GM19193 (cell line): ENCODE results near the gene MYOG.

Experiments used
- POLR2A ChIP-seq: IDR thresholded peaks from 4 replicates; pipeline ENCODE4 v1.6.1; 2011; ENCODE audit not compliant: insufficient read depth, insufficient read length; ENCODE audit errors: extremely low read depth

Gene MYOG

DNA sequence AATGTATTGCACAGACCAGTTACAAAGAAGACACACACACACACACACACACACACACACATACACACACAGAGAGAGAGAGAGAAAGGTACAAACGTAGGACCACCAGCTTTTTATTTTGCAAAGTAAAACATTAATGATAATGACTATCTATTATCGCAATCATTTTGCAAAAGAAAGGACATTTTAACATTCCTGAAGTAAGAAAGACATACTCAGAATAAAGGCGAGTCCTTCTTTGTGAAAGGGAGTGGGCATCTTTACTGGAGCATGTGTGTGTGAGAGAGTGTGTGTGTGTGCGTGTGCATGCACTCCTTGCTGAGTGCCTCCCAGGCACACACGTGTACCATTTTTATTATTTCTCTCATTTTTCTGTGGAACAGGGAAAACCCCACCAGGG, 31.2 kb downstream of the MYOG start:
- no peak for TF ChIP-seq POLR2A

DNA sequence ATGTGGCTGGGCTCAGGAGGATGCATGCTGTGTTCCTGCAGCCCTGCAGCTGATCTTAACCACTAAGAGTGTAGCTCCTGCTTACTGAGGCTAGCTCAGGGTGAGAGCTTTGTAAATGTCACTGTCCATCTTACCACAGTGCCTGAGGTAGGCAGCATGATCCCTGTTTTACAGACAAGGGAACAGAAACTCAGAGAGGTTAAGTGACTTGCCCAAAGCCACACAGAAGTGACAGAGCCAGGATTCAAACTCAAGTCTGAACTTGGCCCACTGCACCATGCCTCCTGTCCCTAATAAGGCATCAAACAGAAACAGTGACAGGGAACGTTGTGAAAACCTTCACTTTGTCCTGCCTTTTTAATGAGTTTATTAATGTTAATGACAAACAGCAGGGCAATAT, 31.6 kb downstream of the MYOG start:
- no peak for TF ChIP-seq POLR2A

DNA sequence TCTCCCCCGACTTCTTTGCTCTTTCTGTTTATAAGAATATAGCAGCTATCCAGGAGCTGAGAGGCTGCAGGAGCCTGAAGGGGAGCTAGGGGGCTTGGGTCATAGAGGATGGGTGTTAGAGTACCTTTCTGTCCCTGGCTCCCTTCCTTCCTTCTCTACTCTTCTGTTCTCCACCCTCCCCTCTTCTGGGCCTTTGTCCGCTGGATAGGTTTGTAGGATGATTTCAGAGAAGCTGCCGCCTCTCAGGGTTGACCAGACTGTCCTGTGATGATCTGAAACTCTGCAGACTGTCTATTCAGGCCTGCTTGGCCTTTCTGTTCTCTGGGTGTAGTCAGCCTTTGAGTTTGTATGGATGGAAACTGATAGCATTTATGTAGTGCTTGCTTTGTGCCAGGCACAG, 33.2 kb downstream of the MYOG start:
- TF ChIP-seq POLR2A = no peak

DNA sequence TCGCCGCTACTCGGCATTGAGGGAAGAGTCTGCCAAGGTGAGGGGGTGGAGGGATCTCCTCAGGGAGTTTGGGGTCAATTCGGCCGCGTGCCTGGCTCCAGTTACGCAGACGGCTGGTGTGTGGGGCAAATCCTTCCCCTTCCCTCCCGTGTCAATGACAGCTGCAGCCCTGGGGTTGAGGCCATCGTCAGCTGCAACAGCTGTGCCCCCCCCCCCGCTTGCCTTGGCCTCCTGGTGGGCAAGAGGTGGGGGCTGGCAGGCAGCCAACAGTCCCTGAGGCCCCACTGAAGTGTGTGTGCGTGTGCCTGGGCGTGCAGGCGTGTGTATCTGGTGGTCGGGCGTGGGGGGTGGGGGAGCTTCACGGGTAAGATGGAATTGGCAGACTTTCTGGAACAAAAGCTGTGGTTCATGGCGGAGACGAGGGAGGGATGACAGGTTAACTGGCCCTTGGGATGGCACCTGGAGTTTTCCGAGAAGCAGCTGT, 33.9 kb downstream of the MYOG start:
- no peak for TF ChIP-seq POLR2A

GRCh38 chr1:203050826-203051225, 35.0 kb downstream of the MYOG start:
- no peak for TF ChIP-seq POLR2A

GRCh38 chr1:203049576-203050180, 36.1 kb downstream of the MYOG start:
- TF ChIP-seq POLR2A = no peak

DNA sequence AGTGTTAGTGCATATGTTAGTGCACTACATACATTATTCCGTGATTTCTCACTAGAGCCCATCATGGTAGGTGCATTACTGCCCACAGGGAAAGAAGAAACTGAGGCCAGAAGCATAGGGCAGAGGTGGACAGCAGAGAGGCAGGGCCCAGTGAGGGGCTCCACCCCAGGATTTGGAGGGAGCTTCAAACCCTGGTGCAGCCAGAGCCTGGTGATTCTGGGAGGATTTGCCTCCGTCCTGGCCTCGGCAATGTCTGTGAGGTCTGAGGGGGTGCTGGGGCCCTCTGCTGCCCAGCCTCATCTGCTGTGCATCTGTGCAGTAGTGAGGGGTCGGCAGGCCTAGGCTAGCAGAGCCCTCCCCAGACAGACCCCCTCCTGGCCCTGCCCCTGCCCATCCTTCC, 36.7 kb downstream of the MYOG start:
- no peak for TF ChIP-seq POLR2A

DNA sequence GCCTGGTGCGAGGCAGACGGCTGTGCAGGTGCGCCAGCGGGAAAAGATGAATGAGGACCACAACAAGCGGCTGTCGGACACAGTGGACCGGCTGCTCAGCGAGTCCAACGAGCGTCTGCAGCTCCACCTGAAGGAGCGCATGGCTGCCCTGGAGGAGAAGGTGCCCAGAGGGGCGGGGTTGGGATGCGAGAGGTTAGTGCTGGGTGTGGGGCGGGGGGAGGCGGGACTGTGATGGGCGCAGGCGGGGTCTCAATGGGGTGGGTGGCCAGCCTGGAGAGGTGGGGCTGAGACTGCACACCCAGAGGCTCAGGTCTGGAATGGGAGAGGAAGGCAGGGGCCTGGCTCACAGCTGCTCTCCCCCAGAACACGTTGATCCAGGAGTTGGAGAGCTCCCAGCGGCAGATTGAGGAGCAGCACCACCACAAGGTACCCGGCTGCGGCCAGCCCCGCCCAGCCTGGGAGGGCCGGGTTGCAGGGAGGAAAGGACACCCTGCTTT, 37.2 kb downstream of the MYOG start:
- no peak for TF ChIP-seq POLR2A

DNA sequence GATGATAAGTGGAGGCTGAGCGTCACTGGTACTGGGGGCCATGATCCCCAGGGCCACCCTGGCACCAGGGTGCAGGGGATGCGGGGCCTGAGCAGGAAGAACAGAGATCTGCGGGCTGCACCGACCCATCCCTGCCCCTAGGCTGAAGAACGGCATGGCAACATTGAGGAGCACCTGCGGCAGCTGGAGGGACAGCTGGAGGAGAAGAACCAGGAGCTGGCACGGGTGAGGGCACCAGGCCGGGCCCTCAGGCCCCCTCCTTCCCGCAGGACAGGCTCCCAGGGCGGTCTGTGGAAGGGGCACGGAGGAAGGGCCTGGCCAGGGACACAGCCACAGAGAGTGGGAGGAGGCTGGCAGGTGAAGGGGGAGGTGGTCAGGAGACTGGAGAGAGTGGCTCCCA, 37.7 kb downstream of the MYOG start:
- TF ChIP-seq POLR2A = no peak

GRCh38 chr1:203046984-203047630, 38.7 kb downstream of the MYOG start:
- TF ChIP-seq POLR2A = no peak

DNA sequence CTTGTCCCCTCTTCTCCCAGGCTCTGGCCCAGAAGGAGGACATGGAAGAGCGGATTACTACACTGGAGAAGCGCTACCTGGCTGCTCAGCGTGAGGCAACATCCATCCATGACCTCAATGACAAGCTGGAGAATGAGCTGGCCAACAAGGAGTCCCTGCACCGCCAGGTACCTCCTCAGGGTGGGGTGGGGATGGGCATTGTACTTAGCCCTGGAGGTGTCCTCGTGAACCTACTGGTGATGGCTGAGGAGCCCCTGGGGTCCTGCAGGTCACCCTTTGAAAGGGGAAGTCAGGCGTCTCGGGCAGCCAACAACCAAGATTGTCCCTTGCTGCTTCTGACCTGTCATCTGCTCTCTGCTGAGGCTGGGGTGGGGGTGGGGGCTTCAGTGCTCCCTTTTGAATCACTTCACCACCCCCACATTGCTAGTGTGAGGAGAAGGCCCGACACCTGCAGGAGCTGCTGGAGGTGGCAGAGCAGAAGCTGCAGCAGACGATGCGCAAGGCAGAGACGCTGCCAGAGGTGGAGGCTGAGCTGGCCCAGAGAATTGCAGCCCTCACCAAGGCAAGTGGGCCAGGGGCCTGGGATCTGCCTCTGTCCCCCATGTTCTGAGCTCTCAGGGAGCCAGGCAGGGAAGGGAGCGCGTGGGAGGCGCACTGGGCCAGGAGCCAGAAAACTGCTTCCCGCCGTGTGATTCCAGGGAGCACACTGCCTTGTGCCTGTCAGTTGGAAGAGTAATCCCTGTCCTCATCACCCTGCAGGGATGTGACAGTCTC, 39.8 kb downstream of the MYOG start:
- TF ChIP-seq POLR2A = no peak

DNA sequence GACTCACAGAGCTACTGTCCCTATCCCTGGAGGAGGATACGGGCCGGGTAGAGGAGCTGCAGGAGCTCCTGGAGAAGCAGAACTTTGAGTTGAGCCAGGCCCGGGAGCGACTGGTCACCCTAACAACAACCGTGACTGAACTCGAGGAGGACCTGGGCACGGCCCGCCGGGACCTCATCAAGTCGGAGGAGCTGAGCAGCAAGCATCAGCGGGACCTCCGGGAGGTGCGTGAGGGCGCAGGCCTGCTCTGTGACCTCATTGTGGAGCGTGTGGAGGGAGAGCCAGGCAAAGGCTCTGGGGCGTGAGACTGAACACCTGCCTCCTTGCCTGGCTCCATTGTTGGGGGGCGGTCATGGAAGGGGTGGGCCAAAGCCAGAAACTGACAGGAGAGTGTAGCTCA, 40.5 kb downstream of the MYOG start:
- no peak for TF ChIP-seq POLR2A

- no peak for TF ChIP-seq POLR2A
Observed at GRCh38 chr1:203044546-203045250, 41.1 kb downstream of the MYOG start.

DNA sequence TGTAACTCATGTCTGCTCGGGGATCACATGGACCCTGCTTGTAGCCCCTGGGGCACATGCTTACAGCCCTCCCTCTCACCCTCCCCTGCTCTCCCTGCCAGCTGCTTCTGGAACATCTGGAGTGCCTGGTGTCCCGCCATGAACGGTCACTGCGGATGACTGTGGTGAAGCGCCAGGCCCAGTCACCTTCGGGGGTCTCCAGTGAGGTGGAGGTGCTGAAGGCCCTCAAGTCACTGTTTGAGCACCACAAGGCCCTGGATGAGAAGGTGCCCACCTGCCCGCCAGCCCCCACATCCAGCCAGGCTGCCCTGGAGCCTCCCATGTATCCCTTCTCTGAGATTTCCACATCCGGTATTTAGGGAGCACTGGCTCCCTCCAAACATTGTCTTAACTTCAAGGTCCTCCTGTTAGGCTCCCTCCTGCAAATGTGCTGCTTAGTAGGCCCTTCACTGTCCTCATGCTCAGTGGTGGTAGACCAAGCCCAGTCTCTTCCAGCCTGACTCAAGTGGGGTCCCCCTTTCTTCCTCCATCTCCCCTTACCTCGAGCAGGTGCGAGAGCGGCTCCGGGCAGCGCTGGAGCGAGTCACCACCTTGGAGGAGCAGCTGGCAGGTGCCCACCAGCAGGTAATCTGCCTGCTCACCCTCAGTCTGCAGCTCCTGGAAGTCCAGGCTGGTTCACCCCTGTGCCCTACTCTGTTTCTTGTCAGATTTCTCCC, 41.8 kb downstream of the MYOG start:
- TF ChIP-seq POLR2A = no peak

DNA sequence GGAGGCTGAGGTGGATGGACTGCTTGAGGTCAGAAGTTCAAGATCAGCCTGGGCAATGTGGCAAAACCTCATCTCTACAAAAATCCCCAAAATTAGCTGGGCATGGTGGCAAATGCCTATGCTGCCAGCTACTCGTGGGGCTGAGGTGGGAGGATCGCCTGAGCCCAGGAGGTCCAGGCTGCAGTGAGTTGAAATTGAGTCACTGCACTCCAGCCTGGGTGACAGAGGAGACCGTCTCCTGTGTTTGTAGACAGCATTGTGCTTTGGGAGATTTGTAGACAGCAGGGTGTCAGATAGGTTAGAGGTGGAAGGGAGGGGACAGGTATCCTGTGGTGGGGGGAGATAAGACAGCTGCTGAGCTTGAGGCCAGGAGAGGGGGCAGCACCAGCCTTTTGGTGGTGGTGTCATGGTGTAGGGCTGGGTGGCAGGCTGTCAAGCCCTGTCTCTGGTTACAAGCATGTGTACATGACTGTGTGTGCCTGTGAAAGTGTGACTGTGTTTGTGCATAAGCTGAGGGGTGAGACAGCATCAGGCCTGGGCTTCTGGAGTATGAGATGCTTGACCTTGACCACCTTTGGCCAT, 44.4 kb downstream of the MYOG start:
- TF ChIP-seq POLR2A = no peak
